GM19099 (cell line): ENCODE data around the gene PIP5K1C.

Experiments
- POLR2A ChIP-seq: IDR thresholded peaks from 3 replicates; pipeline ENCODE4 v1.6.1; 2011; ENCODE audit warnings: low read depth; ENCODE audit not compliant: insufficient read length; ENCODE audit errors: extremely low read depth

PIP5K1C gene

DNA sequence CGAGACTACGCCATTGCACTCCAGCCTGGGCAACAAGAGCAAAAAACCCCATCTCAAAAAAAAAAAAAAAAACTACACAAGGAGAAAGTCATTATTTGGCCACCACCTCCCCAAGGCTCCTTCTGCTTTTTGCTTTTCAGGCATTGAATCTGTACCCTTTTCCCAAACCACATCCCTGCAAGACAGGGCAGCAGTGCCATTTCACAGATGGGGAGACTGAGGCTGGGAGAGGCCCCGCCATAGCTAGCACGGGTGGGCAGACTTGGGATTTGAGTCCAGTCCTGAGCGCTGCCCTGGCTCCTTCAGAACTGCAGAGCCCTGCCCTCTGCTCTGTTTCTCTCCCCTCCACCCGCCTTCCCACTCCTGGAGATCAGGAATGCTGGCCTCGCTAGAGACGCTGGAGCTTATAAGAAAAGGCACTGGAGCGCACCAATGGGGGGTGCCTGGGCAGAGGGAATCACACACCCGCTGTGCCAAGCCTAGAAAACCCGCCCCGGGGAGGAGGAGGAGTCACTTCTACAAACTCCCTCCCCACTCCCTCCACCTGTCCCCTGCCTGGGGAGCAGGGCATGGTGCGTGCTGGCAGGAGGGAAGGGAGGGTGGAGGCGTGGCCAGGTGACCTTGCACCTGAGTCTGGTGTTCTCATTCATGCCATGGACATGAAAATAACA is 25.5 kb upstream of the PIP5K1C start:
- TF ChIP-seq POLR2A: no peak

DNA sequence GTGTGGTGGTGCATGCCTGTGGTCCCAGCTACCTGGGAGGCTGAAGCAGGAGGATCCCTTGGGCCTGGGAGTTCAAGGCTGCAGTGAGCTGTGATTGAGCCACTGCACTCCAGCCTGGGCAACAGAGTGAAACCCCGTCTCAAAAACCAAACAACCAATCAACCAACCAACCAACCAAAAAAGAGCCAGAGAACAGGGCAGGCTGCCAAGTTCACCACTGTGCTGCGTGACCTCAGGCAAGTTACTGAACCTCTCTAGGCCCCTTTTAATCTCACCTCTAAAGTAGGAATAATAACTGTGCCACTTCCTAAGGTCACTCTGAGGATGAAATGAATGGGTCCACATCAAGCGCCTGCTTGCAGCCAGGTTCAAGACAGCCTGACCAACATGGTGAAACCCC is 24.9 kb upstream of the PIP5K1C start:
- TF ChIP-seq POLR2A: no peak

DNA sequence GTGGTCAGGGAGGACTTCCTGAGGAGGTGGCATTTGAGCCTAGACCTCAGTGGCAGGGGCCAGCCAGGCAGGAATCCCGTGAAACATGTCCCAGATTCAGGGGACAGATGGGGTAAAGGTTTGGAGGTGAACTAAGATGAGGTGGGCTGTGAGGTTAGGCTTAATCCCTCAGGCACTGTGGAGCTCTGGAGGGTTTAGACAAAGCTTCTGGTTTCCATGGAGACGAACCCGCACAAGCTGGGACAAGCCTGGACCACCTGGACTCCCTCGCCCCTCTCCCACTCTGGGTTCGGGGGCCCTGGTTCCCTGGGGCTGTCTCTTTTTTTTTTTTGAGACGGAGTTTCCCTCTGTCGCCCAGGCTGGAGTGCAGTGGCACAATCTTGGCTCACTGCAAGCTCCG is 23.6 kb upstream of the PIP5K1C start:
- TF ChIP-seq POLR2A: no peak

DNA sequence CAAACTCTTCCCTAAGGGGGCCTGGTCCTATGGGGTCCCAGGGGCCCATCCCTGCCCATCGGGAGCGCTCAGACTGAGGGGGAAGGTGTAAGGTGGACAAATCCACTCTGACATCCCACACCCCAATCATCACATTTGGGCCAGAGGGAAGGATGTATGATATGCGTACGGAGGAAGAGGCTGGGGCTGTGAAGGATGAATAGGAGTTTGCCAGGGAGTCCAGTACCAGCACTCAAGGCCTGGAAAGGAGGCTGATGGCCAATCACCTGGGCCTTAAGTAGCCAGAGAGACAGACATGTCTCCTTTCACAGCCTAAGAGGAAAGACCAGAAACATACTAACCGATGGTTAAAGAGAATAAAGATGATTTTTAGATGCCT is 22.8 kb upstream of the PIP5K1C start:
- no peak for TF ChIP-seq POLR2A

DNA sequence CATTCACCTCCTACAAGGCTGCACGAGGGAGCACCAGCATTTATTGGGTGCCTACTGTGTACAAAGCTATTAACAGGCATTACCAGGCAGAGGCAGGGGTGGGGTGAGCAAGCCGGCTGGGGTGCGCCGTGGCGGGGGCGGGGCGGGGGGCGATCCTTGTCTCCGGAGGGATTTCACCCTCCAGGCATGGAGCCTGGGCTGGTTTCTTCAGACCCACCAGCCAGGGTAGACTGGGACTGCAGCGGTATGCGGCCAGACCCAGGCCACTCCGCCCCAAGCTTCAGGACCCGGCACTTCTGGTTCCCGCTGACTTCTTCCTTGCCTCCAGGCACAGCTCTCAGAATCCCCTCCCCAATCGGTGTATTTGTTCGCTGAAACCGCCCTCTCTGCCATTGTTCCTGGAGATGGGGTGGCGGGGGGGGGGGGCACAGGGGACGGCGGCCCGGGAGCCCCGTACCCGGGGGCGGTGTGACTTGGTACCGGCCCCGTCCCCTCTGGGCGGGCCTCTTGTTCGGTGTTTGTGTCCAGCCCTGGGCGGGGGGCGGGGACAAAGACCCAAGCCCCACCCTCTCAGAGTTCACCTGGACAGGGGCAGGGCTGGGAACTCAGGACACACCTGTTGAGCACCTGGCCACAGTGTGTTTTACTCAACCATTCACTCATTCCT is 22.3 kb upstream of the PIP5K1C start:
- no peak for TF ChIP-seq POLR2A

DNA sequence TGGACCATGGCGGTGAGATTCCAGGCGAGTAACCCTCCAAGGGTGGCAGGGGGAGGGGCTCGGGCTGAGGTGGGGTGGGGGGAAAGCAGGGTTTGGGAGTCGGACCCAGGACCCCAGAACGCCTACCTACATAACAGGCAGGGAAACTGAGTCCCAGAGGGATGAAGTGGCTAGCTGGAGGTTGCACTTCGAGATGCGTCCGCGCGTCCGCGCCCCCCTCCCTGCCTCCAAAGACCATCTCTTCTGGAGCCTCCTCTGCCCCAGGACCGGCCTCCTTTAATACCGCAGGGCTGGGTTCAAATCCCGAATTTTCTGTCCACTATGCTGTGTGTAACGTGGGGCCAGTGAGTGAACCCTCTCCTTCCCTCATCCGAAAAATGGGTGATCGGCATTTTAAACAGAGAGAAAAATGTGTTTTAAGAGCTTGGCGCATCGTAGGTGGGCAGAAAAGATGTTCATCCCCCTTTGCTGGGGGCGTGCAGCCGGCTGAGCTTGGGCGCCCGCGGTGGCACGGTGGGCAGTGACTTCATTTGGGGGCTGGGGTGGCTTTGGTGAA is 21.7 kb upstream of the PIP5K1C start:
- TF ChIP-seq POLR2A: no peak

DNA sequence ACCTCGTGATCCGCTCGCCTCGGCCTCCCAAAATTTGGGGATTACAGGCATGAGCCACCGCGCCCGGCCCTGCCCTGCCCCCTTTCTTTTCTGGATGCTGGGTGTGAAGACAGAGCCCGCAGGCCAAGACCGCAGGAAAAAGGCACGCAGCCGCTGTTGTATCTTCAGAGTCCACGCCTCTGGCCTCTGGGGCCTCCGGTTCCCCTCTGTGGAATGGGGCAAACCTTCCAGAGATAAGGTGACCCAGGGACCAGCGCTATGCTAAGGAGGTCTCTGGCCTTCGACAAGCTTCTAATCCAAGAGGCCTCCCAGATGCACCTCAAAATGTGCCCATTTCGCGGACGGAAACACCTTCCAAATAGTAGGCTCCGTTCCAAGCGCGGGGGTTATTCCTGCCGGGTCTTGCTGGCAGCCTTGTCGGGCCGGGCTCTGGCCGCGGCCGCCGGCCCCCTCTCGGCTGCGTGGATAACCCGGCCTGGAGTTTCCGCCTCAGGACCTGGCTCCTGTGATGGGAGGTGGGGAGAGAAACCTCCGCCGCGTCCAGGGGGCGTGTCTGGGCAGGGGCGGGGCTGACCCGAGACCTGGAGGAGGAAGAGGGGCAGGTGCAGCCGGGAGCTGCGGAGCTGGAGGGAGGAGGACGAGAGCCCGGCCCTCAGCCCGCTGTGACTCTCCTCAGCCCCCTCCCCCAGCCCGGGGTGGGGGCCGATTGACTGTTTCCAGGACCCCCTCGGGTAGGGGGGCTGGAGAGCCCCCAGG is 21.0 kb upstream of the PIP5K1C start:
- TF ChIP-seq POLR2A: no peak

DNA sequence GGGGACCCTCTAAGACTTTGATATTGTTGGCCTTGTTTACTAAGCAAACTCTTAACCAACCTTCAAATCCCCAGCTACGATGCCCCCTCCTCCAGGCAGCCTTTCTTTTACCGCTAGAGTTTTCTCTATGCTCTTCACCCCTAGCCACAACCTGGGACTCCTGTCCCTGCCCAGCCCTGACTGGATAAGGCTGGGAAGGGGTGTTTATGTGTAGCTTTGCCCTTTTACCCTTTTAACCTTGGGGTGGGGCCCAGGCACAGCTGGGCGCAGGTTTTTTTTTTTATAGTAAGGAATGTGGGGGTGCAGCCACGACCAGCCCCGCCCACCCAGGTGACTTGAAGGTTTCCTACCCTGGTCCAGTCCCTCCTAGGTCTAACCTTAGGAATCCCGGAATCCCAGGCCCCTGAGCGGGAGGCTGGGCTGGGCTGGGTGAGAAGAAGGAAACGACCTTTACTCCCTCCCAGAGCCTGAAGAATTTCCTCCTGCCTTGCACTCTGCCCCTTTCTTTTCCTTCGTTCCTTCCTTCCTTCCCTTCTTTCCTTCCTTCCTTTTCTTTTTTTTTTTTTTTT is 20.2 kb upstream of the PIP5K1C start:
- no peak for TF ChIP-seq POLR2A

DNA sequence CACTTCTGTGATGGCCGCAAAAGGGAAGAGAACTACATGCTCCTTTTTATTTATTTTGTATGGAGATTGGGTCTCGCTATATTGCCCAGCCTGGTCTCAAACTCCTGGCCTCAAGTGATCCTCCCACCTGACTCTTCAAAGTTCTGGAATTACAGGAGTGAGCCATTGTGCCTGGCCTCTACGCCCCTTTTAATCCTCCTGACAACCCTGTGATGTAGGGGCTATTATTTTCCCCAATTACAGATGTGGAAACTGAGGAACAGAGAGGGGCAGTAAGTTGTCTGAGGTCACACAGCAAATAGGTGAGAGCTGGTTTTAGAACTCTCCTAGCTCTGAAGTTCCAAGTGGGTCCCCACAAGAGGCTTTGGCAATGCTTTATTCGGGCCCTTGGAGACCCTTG is 19.6 kb upstream of the PIP5K1C start:
- no peak for TF ChIP-seq POLR2A

DNA sequence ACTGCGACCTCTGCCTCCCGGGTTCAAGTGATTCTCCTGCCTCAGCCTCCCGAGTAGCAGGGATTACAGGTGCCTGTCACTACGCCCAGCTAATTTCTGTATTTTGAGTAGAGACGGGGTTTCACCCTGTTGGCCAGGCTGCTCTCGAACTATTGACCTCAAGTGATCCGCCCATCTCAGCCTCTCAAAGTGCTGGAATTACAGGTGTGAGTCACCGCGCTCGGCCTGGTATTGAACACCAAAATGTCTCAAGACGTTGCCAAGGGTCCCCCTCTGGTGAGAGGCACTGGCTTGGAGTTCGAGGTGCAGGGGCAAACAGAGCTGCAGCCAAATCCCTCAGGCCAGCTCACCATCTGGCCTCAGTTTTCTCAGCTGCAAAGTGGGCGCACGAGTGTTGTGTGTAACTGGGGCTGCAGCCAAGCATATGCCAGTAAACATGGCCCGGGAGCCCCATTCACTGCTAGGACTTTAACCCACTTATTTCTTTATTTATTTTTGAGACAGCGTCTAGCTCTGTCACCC is 15.9 kb upstream of the PIP5K1C start:
- TF ChIP-seq POLR2A: no peak

DNA sequence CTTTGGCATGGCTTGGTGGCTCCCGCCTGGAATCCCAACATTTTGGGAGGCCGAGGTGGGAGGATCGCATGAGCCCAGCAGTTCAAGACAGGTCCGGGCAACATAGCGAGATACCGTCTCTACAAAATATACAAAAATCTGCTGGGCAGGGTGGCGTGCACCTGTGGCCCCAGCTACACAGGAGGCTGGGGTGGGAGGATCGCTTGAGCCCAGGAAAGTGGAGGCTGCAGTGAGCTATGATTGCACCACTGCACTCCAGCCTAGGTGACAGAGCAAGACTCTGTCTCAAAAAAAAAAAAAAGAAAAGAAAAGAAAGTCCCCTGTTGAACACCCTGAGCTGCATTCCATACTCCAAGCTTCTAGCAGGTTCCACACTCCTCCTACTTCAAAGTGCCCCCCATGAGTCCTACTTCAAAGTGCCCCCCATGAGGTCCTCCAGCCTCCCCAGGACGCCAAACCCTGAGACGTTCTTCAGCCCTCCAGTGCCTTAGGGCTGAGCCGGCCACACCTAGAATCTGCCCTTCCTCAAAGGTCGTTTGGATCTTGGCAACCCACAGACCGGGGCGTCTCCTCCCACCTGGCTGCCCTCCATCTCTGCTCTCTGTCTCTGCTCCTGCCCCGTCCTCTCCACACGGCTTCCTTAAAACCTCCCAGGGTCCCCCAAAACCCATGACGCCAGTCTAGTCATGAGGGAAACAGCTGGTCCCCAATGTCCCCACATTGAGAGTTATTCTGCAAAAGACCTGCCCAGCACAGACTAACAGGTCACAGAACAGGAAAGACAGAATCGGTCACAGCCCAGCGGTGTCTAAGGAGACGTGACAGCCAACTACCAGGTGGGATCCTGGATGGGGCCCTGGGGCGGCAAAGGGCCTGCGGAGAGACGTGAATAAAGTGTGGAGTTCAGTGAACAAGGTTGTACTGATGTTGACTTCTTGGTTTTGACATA is 12.7 kb upstream of the PIP5K1C start:
- TF ChIP-seq POLR2A: no peak

DNA sequence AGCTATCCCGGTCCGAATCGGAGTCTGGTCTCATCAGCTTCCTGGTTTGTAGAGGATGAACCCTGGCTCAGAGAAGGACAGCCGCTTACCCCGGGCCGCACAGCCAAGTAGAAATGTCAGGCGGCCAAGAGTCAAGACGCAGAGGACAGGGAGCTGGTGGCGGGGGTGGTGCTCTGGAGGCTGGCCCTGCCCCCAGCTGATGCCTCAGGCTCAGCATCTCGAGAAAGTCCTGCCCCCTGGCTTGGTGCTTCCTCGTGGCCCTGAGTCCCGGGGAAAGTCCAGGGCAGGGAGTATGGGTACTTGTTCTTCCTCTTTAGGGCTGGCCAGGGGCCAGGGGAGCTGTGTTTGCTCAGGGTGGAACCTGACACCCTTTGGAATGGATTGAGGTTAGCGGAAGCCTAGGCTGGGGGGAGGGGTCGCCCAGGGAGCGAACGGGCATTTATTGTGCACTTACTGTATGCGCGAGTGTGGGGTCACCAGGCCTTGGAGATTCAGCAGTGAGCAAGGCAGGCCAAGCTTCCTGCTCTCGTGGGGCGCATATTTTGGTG is 10.1 kb upstream of the PIP5K1C start:
- no peak for TF ChIP-seq POLR2A

DNA sequence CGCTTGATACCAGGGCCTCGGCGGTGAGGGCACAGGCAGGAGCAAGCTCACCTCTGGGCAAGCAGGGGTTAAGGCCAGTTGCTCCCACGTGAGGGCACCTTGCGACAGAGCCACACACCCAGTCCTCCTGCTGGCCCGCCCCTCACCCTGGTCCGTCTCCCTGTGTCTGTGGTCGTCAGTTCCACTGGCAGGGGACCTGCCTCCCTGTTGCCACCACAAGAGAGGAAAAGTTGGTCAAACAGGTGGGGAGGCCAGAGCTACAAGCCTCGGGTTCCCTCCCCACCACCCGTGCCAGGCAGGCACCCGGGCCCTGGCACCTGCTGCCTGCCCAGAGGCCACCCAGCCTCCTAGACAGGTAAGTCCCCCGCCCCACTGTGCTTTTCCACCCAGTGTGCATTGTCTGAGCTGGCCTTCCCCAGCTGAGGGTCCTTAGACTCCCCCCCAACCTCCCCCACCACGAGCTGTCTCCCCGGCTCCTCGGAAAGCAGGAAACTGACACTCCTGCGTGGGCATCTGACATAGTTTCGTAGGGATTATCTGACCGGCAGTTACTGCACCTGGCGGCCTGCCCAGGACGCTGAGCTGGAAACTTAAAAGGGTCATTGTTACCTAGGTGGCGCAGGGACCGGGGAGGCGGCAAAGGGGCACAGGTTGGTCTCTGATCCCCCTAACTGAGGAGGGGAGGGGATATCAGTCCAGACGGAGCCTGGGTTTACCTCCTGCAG is 8.1 kb upstream of the PIP5K1C start, which contains the start of gene TJP3:
TJP3 (plus strand) TSS at position 178 of the 725 bp plus-strand sequence. CDS start 20,049 bp downstream, outside the sequence.
- TF ChIP-seq POLR2A: no peak

DNA sequence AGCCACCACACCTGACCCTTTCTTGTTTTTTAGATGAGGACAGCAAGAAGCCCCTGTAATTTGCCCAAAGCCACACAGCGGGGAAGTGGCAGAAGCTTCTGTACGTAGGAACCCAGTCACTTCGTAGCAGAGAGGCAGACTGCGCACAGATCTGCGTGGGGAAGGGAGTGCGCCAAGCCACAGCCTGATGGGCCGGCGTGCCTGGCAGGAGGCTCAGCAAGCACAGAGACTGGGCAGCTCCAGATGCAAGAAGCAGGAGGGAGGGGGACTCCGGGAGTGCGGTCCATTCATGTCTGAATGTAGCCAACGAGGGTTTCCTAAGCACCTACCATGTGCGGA is 7.6 kb upstream of the PIP5K1C start:
- no peak for TF ChIP-seq POLR2A

DNA sequence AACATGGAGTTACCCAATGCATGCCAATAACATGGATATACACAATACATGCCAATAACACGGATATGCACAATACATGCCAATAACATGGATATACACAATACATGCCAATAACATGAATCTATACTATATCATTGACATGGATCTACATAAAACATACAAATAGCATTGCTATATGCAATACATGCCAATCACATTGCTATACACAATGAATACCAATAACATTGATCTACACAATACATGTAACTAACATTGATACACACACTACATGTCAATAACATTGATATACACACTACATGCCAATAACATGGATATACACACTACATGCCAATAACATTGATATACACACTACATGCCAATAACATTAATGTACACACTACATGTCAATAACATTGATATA is 932 bp upstream of the PIP5K1C start:
- TF ChIP-seq POLR2A: no peak
